ENCODE data around the gene NT5DC4. TPM values are rescaled to one million over a fixed set of nuclear protein-coding genes. Genes with fewer than 3 reads are reported as not detected.

The NT5DC4 gene
- total and polyA plus RNA-seq, 2 of the 4 experiments (the other 2 are of a cell fraction) = not detected

GRCh38 chr2:112728029-112728362 lies 7.2 kb downstream of the NT5DC4 start (continued):
- TF ChIP-seq ELK1 (IDR thresholded peaks at IDR 0.05; ENCODE audit: borderline replicate concordance, low read depth, low read length) = no peak
- TF ChIP-seq BHLHE40 (IDR thresholded peaks at IDR 0.05; ENCODE audit: low read depth, low read length) = no peak
- TF ChIP-seq CEBPB (IDR thresholded peaks at IDR 0.05; ENCODE audit: low read depth, low read length) = no peak
- no peak for TF ChIP-seq RAD21 (IDR thresholded peaks at IDR 0.05; ENCODE audit: low read length)

All from IMR-90 (cell line).